SH-SY5Y (cell line): Measurements from ENCODE around the gene BPIFA2.

Experiments used
- GATA2 ChIP-seq: IDR thresholded peaks from 2 replicates; pipeline ENCODE4 v1.6.1; 2011; ENCODE audit warnings: mild to moderate bottlenecking, low read depth, low read length
- GATA3 ChIP-seq: IDR thresholded peaks from 2 replicates; pipeline ENCODE4 v1.6.1; 2011; ENCODE audit warnings: low read depth, mild to moderate bottlenecking, low read length, moderate library complexity

GRCh38 chr20:33209789-33210188, 41.8 kb downstream of the BPIFA2 start:
- no peak for TF ChIP-seq GATA3
- TF ChIP-seq GATA2 = no peak
